A673 (cell line): ENCODE results near the gene HYCC2. TPM values are rescaled to one million over a fixed set of nuclear protein-coding genes. Genes with fewer than 3 reads are reported as not detected.

ENCODE experiments used
- BruUV-seq: library from RNA; stranded (reverse); fragments of 400-500 nt; replicated peaks from 2 replicates; lab custom pipeline; 2021; lab: Mats Ljungman, UMichigan
- CTCF ChIA-PET: fragments of 300-600 bp; sonication (Branson Sonifier 250); formaldehyde crosslinking; loops from one replicate; lab custom pipeline; 2022; ENCODE audit warnings: antibody characterized with exemption; lab: Charles Lee
- POLR2A ChIA-PET: fragments of 300-600 bp; sonication (Branson Sonifier 250); formaldehyde crosslinking; loops from one replicate; lab custom pipeline; 2022; ENCODE audit warnings: antibody characterized with exemption; ENCODE audit not compliant: low non-redundant PET; lab: Charles Lee
- DNase-seq: peaks from one replicate; pipeline ENCODE4 v3.0.0-alpha.2; 2015; ENCODE audit warnings: low spot score
- H3K27ac ChIP-seq: fragments of 200-600 bp; sonication (generic); 2 replicates; pipeline ENCODE4 v1.5.1; 2016; ENCODE audit warnings: mixed run types, low read depth, mild to moderate bottlenecking, mixed read lengths, antibody characterized with exemption, low read length; ENCODE audit not compliant: poor library complexity, severe bottlenecking
- H3K27me3 ChIP-seq: fragments of 200-600 bp; sonication (generic); replicated peaks from 2 replicates; pipeline ENCODE4 v1.6.1; 2017; ENCODE audit warnings: mixed run types, low read depth, mild to moderate bottlenecking, mixed read lengths, antibody characterized with exemption, low read length; ENCODE audit not compliant: insufficient read depth, poor library complexity
- H3K36me3 ChIP-seq: fragments of 200-600 bp; sonication (generic); 2 replicates; pipeline ENCODE4 v1.6.1; 2016; ENCODE audit warnings: mixed run types, mild to moderate bottlenecking, mixed read lengths, antibody characterized with exemption, low read length; ENCODE audit not compliant: insufficient read depth, poor library complexity, severe bottlenecking
- H3K4me1 ChIP-seq: fragments of 200-600 bp; sonication (generic); 2 replicates; pipeline ENCODE4 v1.6.1; 2017; ENCODE audit warnings: mixed run types, mild to moderate bottlenecking, mixed read lengths, antibody characterized with exemption, low read length; ENCODE audit not compliant: insufficient read depth, poor library complexity, severe bottlenecking
- H3K4me3 ChIP-seq: fragments of 200-600 bp; sonication (generic); 2 replicates; pipeline ENCODE4 v1.5.1; 2016; ENCODE audit warnings: low read depth, mixed run types, mild to moderate bottlenecking, mixed read lengths, low read length; ENCODE audit not compliant: poor library complexity, severe bottlenecking
- H3K9me3 ChIP-seq: fragments of 200-600 bp; sonication (generic); 2 replicates; pipeline ENCODE4 v1.6.1; 2016; ENCODE audit warnings: mixed run types, low read depth, mild to moderate bottlenecking, mixed read lengths, antibody characterized with exemption, low read length; ENCODE audit not compliant: poor library complexity, severe bottlenecking
- CTCF ChIP-seq: fragments of 300-800, 200-600 bp; sonication (generic); conservative IDR thresholded peaks from 2 replicates; pipeline ENCODE4 v1.5.1; 2017; ENCODE audit warnings: low read depth, mild to moderate bottlenecking, antibody characterized with exemption, low read length, moderate library complexity, mixed read lengths
- EZH2 ChIP-seq: fragments of 200-600 bp; sonication (generic); IDR thresholded peaks from 2 replicates; pipeline ENCODE4 v1.6.1; 2017; ENCODE audit warnings: borderline replicate concordance, low read depth, mild to moderate bottlenecking, mixed read lengths, antibody characterized with exemption, low read length; ENCODE audit not compliant: poor library complexity, severe bottlenecking
- intact Hi-C: fragments of 100-400 bp; cut with micrococcal nuclease; formaldehyde crosslinking; loops from one replicate; pipeline ENCODE4 v1.10.0; 2022; ENCODE audit not compliant: unreplicated experiment
- total RNA-seq: library from RNA; stranded (reverse); gene quantifications from 2 replicates; pipeline ENCODE4 v1.2.3, GENCODE V29; 2021

Gene HYCC2
- total RNA-seq, 1 experiment from 2014 or later, result 18.4 TPM

GRCh38 chr2:201058914-201059313 is 12.6 kb downstream of the HYCC2 start:
- POLR2A ChIA-PET, result no interaction called here
- CTCF ChIA-PET, result no interaction called here

GRCh38 chr2:201057715-201058248 is 13.7 kb downstream of the HYCC2 start:
- CTCF ChIA-PET, result no interaction called here

More at GRCh38 chr2:201058914-201059313, 12.6 kb downstream of the HYCC2 start:
- H3K9me3 ChIP-seq, result no peaks in the 10 kb centered on the region
- no peaks in the 10 kb centered on the region for H3K4me1 ChIP-seq
- BruUV-seq, result no TSS peak
- no peaks in the 10 kb centered on the region for H3K36me3 ChIP-seq
- H3K4me3 ChIP-seq, result no peak overlapping the region
- no peaks in the 10 kb centered on the region for H3K27me3 ChIP-seq
- TF ChIP-seq EZH2 (no peak), CTCF (no peak)
- H3K27ac ChIP-seq, result no peak overlapping the region
- intact Hi-C loops, result no loop called here
- DNase-seq, result no peak

GRCh38 chr2:201057087-201057521 is 14.4 kb downstream of the HYCC2 start:
- POLR2A ChIA-PET, result no interaction called here
- no peaks in the 10 kb centered on the region for H3K36me3 ChIP-seq
- DNase-seq, result no peak
- H3K27me3 ChIP-seq, result no peaks in the 10 kb centered on the region
- TF ChIP-seq CTCF, result no peak
- no peak for TF ChIP-seq EZH2
- no peak overlapping the region for H3K4me3 ChIP-seq
- no peak overlapping the region for H3K27ac ChIP-seq
- CTCF ChIA-PET, result no interaction called here
- no peaks in the 10 kb centered on the region for H3K9me3 ChIP-seq
- H3K4me1 ChIP-seq, result no peaks in the 10 kb centered on the region
- BruUV-seq, result no TSS peak
- intact Hi-C loops, result no loop called here

More at GRCh38 chr2:201057715-201058248, 13.7 kb downstream of the HYCC2 start:
- Histone ChIP-seq H3K9me3 (no peaks in the 10 kb centered on the region), H3K36me3 (no peaks in the 10 kb centered on the region), H3K27me3 (no peaks in the 10 kb centered on the region), H3K27ac (no peak overlapping the region), H3K4me1 (no peaks in the 10 kb centered on the region), H3K4me3 (no peak overlapping the region)
- TF ChIP-seq CTCF (no peak), EZH2 (no peak)
- intact Hi-C loops, result no loop called here
- BruUV-seq, result no TSS peak
- DNase-seq, result no peak
- POLR2A ChIA-PET, result no interaction called here
